ENCODE measurements around the gene YEATS2.

YEATS2 gene

DNA sequence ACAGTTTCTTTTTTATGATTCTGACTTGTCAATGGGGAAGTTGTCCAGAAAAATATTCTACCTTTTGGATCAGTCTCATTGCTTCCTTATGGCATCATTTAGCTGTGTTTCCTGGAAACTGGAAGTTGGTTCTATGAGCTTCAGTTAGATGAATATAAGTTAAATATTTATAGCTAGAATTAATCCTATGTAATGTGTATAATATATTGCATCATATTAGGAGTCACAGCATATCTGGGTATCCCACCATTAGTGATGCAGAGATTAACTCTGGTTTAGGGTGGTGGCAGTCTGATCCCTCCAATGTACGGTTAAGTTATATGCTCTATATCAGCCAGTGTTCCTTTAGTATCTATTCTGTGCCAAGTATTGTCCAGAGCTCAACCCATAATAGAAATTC is 42.9 kb upstream of the YEATS2 start:
- H3K4me3 ChIP-seq (ENCODE audit: low read length, poor library complexity, severe bottlenecking), result no peak overlapping the region
- no peak overlapping the region for H2AFZ ChIP-seq (ENCODE audit: low read length)
- H3K79me2 ChIP-seq (ENCODE audit: insufficient read depth, low read length), result peaks cover 31% of the 10 kb centered on the region; the same call in 1 of the 2 replicates
- peaks cover 3% of the 10 kb centered on the region for H3K4me1 ChIP-seq (ENCODE audit: insufficient read depth, low read length, poor library complexity, severe bottlenecking)
- H4K20me1 ChIP-seq (ENCODE audit: insufficient read depth, low read length, poor library complexity, severe bottlenecking), result no peaks in the 10 kb centered on the region
- H3K4me2 ChIP-seq (ENCODE audit: low read depth, low read length, poor library complexity, severe bottlenecking), result no peak overlapping the region
- H3K36me3 ChIP-seq (ENCODE audit: insufficient read depth, low read length), result peaks cover 54% of the 10 kb centered on the region; the same call in 1 of the 2 replicates
- no peaks in the 10 kb centered on the region for H3F3A ChIP-seq (ENCODE audit: low read depth)
- peaks cover 37% of the 10 kb centered on the region; the same call in 1 of the 2 replicates for H3K9me3 ChIP-seq (ENCODE audit: insufficient read depth, low read depth, low read length)
- no peak overlapping the region for H3K9ac ChIP-seq (ENCODE audit: low read depth, low read length, poor library complexity, severe bottlenecking)
- no peaks in the 10 kb centered on the region for H3K27me3 ChIP-seq (ENCODE audit: insufficient read depth, low read length, poor library complexity, severe bottlenecking)
- no peaks in the 10 kb centered on the region for H3K9me2 ChIP-seq (replicated peaks; ENCODE audit: low read depth, low read length)
- no peak for TF ChIP-seq EZH2phosphoT487 (IDR thresholded peaks at IDR 0.05; ENCODE audit: borderline replicate concordance)
- TF ChIP-seq, protein P1, sequence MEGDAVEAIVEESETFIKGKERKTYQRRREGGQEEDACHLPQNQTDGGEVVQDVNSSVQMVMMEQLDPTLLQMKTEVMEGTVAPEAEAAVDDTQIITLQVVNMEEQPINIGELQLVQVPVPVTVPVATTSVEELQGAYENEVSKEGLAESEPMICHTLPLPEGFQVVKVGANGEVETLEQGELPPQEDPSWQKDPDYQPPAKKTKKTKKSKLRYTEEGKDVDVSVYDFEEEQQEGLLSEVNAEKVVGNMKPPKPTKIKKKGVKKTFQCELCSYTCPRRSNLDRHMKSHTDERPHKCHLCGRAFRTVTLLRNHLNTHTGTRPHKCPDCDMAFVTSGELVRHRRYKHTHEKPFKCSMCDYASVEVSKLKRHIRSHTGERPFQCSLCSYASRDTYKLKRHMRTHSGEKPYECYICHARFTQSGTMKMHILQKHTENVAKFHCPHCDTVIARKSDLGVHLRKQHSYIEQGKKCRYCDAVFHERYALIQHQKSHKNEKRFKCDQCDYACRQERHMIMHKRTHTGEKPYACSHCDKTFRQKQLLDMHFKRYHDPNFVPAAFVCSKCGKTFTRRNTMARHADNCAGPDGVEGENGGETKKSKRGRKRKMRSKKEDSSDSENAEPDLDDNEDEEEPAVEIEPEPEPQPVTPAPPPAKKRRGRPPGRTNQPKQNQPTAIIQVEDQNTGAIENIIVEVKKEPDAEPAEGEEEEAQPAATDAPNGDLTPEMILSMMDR (conservative IDR thresholded peaks at IDR 0.05; ENCODE audit: low read length), result no peak

DNA sequence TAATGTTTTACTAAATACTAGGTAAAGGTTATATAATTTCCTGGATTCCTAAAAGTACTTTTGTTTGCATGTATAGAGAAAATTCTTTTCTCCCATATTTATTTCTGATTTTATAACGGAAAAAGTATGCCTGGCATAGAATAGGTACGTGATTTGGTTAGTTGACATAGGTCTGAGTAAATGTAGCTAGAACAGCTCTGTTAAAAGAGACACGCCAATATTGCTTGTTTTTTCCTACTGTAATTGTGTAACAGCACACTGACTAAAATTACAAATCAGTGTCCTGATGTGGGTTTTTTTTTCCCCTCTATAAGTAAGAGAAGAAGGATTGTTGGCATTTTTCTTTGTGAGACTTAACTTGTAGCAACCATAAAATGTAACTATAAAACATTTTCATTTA is 35.5 kb upstream of the YEATS2 start:
- no peak for TF ChIP-seq EZH2phosphoT487 (IDR thresholded peaks at IDR 0.05; ENCODE audit: borderline replicate concordance)
- TF ChIP-seq, protein P1 (conservative IDR thresholded peaks at IDR 0.05; ENCODE audit: low read length), result no peak
- H4K20me1 ChIP-seq (ENCODE audit: insufficient read depth, low read length, poor library complexity, severe bottlenecking), result no peaks in the 10 kb centered on the region

DNA sequence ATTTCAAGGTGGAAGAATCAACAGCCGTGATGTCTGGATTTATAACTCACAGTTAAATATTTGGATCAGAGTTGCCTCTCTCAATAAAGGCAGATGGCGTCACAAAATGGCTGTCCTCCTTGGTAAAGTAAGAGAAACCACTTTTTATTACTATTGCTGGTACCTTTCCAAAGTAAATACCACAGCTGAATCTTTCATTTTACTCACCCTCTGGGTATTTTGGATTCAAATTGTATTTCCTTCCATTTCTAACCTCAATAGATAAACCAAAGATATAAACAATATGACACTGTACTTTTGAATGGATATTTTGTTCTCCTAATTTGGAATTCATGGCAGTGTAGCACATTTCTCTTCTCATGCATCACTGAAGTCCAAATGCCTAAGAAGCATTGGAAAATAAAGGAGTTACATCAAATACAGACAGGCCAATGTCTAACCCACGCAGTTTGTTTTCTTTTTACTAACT is 32.6 kb upstream of the YEATS2 start:
- H3K36me3 ChIP-seq (ENCODE audit: insufficient read depth, low read length), result peaks cover 47% of the 10 kb centered on the region; the same call in 1 of the 2 replicates
- H3K9me2 ChIP-seq (replicated peaks; ENCODE audit: low read depth, low read length), result no peaks in the 10 kb centered on the region
- peaks cover 3% of the 10 kb centered on the region; the same call in 1 of the 2 replicates for H3K79me2 ChIP-seq (ENCODE audit: insufficient read depth, low read length)
- H4K20me1 ChIP-seq (ENCODE audit: insufficient read depth, low read length, poor library complexity, severe bottlenecking), result no peaks in the 10 kb centered on the region
- no peak overlapping the region for H3K4me3 ChIP-seq (ENCODE audit: low read length, poor library complexity, severe bottlenecking)
- no peaks in the 10 kb centered on the region for H3K4me1 ChIP-seq (ENCODE audit: insufficient read depth, low read length, poor library complexity, severe bottlenecking)
- H3K9ac ChIP-seq (ENCODE audit: low read depth, low read length, poor library complexity, severe bottlenecking), result no peak overlapping the region
- no peak overlapping the region for H3K4me2 ChIP-seq (ENCODE audit: low read depth, low read length, poor library complexity, severe bottlenecking)
- TF ChIP-seq, protein P1 (conservative IDR thresholded peaks at IDR 0.05; ENCODE audit: low read length), result no peak
- TF ChIP-seq EZH2phosphoT487 (IDR thresholded peaks at IDR 0.05; ENCODE audit: borderline replicate concordance), result no peak
- H3K9me3 ChIP-seq (ENCODE audit: insufficient read depth, low read depth, low read length), result no peaks in the 10 kb centered on the region
- no peak overlapping the region for H2AFZ ChIP-seq (ENCODE audit: low read length)
- no peaks in the 10 kb centered on the region for H3K27me3 ChIP-seq (ENCODE audit: insufficient read depth, low read length, poor library complexity, severe bottlenecking)
- no peaks in the 10 kb centered on the region for H3F3A ChIP-seq (ENCODE audit: low read depth)

More for the DNA sequence above, 35.5 kb upstream of the YEATS2 start:
- no peak overlapping the region for H3K4me2 ChIP-seq (ENCODE audit: low read depth, low read length, poor library complexity, severe bottlenecking)
- no peak overlapping the region for H2AFZ ChIP-seq (ENCODE audit: low read length)
- H3K9me2 ChIP-seq (replicated peaks; ENCODE audit: low read depth, low read length), result no peaks in the 10 kb centered on the region
- peaks cover 52% of the 10 kb centered on the region; the same call in 1 of the 2 replicates for H3K36me3 ChIP-seq (ENCODE audit: insufficient read depth, low read length)
- no peaks in the 10 kb centered on the region for H3K9me3 ChIP-seq (ENCODE audit: insufficient read depth, low read depth, low read length)
- no peaks in the 10 kb centered on the region for H3F3A ChIP-seq (ENCODE audit: low read depth)
- no peak overlapping the region for H3K9ac ChIP-seq (ENCODE audit: low read depth, low read length, poor library complexity, severe bottlenecking)
- H3K27me3 ChIP-seq (ENCODE audit: insufficient read depth, low read length, poor library complexity, severe bottlenecking), result no peaks in the 10 kb centered on the region
- peaks cover 16% of the 10 kb centered on the region; the same call in 1 of the 2 replicates for H3K79me2 ChIP-seq (ENCODE audit: insufficient read depth, low read length)
- no peak overlapping the region for H3K4me3 ChIP-seq (ENCODE audit: low read length, poor library complexity, severe bottlenecking)
- H3K4me1 ChIP-seq (ENCODE audit: insufficient read depth, low read length, poor library complexity, severe bottlenecking), result peaks cover 3% of the 10 kb centered on the region

All from Loucy (cell line).